Testis (tissue), 5 donors: ENCODE results near the gene OR5P2. TPM values are rescaled to one million over a fixed set of nuclear protein-coding genes. Genes with fewer than 3 reads are reported as not detected.

Experiments
- DNase-seq: peaks from one replicate; pipeline ENCODE4 v3.0.0-alpha.2; 2019
- H3K27ac ChIP-seq, 2 donors: fragments of 200-600 bp; sonication (generic); one replicate each; pipeline ENCODE4 v1.5.1; 2019
- H3K27me3 ChIP-seq: fragments of 200-600 bp; sonication (generic); one replicate; pipeline ENCODE4 v1.5.1; 2019
- H3K36me3 ChIP-seq: fragments of 200-600 bp; sonication (generic); one replicate; pipeline ENCODE4 v1.5.1; 2017; ENCODE audit warnings: low read depth; ENCODE audit errors: missing control alignments
- H3K4me1 ChIP-seq: fragments of 200-600 bp; sonication (generic); one replicate; pipeline ENCODE4 v1.5.1; 2019
- H3K4me3 ChIP-seq, 2 donors: fragments of 200-600 bp; sonication (generic); one replicate each; pipeline ENCODE4 v1.5.1; 2017 to 2019
- H3K9me3 ChIP-seq: fragments of 200-600 bp; sonication (generic); one replicate; pipeline ENCODE4 v1.5.1; 2017
- POLR2A ChIP-seq: fragments of 450-650 bp; IDR thresholded peaks from one replicate; pipeline ENCODE4 v1.6.1; 2017; ENCODE audit warnings: antibody characterized with exemption, mild to moderate bottlenecking, moderate library complexity
- WGBS, 2 donors: methylation state at CpG; one replicate each; pipeline ENCODE4 v1.1.5; 2018; 5-methylcytosine and 5-hydroxymethylcytosine counted together
- intact Hi-C: fragments of 100-400 bp; cut with DNase I; formaldehyde crosslinking; loops from one replicate; pipeline ENCODE4 v1.15.1; 2023; ENCODE audit warnings: low total_unique reads
- long read RNA-seq, 2 donors: transcript quantifications; one replicate each; lab custom pipeline, GENCODE V29; 2026
- polyA plus RNA-seq: library from polyadenylated mRNA; stranded (reverse); fragments of 350-450 nt; fragmentation: Illumina TruSeq; extraction: RNeasy Lipid Tissue Mini Kit (QIAGEN cat#74804); gene quantifications from one replicate; pipeline ENCODE4 v1.2.3, GENCODE V29; 2014; ENCODE audit warnings: low read depth, low replicate concordance; ENCODE audit not compliant: insufficient read depth
- total RNA-seq, 2 donors: library from RNA; depleted of rRNA; stranded (reverse); fragments of >200 nt; gene quantifications; one replicate each; pipeline ENCODE4 v1.2.3, GENCODE V29; 2016
- TF ChIP-seq, protein P1 (sequence below), 3 experiments: fragments of 450-650 bp in 2 of 3; fragments of 200-600 bp in 1 of 3; sonication (generic) in 1 of 3; IDR thresholded peaks; one replicate each; pipeline ENCODE4 v1.5.1; 2016 to 2019; ENCODE audit warnings: antibody characterized with exemption in 3 of 3, mild to moderate bottlenecking in 2 of 3, moderate library complexity in 1 of 3

The OR5P2 gene, protein sequence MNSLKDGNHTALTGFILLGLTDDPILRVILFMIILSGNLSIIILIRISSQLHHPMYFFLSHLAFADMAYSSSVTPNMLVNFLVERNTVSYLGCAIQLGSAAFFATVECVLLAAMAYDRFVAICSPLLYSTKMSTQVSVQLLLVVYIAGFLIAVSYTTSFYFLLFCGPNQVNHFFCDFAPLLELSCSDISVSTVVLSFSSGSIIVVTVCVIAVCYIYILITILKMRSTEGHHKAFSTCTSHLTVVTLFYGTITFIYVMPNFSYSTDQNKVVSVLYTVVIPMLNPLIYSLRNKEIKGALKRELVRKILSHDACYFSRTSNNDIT
- total RNA-seq (under 1 TPM in 1 of 2 donors, not detected in 1; 0.62 TPM), polyA plus RNA-seq (not detected)
- long read RNA-seq, donor 1: 0 reads
- long read RNA-seq, donor 2: 0 reads

DNA sequence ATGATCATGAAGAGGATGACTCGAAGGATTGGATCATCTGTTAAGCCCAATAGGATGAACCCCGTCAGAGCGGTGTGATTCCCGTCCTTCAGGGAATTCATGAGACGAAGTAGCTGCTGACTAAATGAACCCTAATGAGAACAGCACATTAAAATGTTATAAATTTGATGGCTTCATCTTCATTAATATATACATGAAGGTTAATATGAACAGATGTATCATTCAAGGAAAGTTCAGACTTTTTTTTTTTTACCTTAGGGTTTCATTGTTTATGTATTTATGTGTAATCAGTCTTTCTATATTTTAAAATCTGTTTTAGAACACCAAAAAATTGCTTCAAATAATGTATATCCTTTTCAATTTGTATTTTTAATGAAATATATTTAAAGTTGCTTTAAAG lies at the start of gene OR5P2:
Gene OR5P2 (minus strand): TSS at position 101 of the 400 bp plus-strand sequence. CDS start 0 bp downstream, at position 101.
- Histone ChIP-seq H3K9me3 (no peaks in the 10 kb centered on the region), H3K4me3 (no peak within 1 kb of the TSS), H3K4me1 (no peaks in the 10 kb centered on the region), H3K27me3 (no peaks in the 10 kb centered on the region), H3K27ac (no peak within 1 kb of the TSS), H3K36me3 (no peaks in the 10 kb centered on the region)
- TF ChIP-seq, protein P1, sequence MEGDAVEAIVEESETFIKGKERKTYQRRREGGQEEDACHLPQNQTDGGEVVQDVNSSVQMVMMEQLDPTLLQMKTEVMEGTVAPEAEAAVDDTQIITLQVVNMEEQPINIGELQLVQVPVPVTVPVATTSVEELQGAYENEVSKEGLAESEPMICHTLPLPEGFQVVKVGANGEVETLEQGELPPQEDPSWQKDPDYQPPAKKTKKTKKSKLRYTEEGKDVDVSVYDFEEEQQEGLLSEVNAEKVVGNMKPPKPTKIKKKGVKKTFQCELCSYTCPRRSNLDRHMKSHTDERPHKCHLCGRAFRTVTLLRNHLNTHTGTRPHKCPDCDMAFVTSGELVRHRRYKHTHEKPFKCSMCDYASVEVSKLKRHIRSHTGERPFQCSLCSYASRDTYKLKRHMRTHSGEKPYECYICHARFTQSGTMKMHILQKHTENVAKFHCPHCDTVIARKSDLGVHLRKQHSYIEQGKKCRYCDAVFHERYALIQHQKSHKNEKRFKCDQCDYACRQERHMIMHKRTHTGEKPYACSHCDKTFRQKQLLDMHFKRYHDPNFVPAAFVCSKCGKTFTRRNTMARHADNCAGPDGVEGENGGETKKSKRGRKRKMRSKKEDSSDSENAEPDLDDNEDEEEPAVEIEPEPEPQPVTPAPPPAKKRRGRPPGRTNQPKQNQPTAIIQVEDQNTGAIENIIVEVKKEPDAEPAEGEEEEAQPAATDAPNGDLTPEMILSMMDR (IDR thresholded peaks at IDR 0.05): no peak
- no peak for TF ChIP-seq POLR2A
- 78 to 79% methylated on average over 5 of the region's 5 CpGs for WGBS, 2 donors
- DNase-seq: no peak
- intact Hi-C loops: no loop called here

DNA sequence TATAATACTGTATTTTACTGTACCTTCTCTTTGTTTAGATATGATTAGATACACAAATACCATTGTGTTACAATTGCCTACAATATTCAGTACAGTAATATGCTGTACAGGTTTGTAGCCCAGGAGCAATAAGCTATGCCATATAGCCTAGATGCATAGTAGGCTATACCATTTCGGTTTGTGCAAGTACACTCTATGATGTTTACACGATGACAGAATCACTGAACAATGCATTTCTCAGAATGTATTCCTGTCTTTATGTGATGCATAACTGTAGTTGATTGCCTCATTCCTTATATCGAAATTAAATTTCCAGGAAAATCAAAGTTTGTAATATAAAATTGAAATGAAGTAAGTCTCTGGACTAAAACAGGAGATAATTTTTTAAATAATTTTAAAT lies 49.3 kb upstream of the OR5P2 start:
- no peak overlapping the region for H3K4me3 ChIP-seq
- no peak overlapping the region for H3K27ac ChIP-seq
- H3K4me1 ChIP-seq: no peaks in the 10 kb centered on the region
- TF ChIP-seq, protein P1 (IDR thresholded peaks at IDR 0.05): no peak
- TF ChIP-seq POLR2A: no peak
- H3K27me3 ChIP-seq: no peaks in the 10 kb centered on the region
- no peaks in the 10 kb centered on the region for H3K9me3 ChIP-seq
- WGBS, 2 donors: 90 to 93% methylated on average over 3 of the region's 3 CpGs
- no peaks in the 10 kb centered on the region for H3K36me3 ChIP-seq
- intact Hi-C loops: no loop called here
- DNase-seq: no peak

DNA sequence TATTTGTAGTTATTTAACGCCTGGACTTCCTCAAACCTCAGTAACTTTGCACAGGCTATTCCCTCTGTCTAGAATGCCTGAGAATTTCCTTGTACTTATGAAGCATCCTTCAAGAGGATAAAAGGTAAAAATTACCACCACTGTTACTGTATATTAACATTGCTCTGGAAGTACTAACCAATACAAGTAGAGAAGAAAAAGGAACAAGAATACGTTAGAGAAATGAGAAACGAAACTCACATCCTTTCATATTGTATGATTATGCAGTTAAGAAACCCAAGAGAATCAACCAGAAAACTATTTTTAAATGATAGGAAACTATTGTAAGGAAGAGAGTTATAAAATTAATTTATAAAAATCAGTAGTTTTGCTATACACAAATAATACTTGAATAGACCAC lies 48.2 kb upstream of the OR5P2 start:
- no peak for DNase-seq
- Histone ChIP-seq H3K27ac (no peak overlapping the region), H3K4me1 (no peaks in the 10 kb centered on the region), H3K27me3 (no peaks in the 10 kb centered on the region), H3K9me3 (no peaks in the 10 kb centered on the region), H3K4me3 (no peak overlapping the region), H3K36me3 (no peaks in the 10 kb centered on the region)
- no peak for TF ChIP-seq POLR2A
- TF ChIP-seq, protein P1 (IDR thresholded peaks at IDR 0.05): no peak
- intact Hi-C loops: no loop called here
- WGBS, 2 donors: 54 to 58% methylated on average over 3 of the region's 3 CpGs

GRCh38 chr11:7844521-7844920 lies 47.8 kb upstream of the OR5P2 start:
- no peak for DNase-seq
- no peaks in the 10 kb centered on the region for H3K4me1 ChIP-seq
- H3K27me3 ChIP-seq: no peaks in the 10 kb centered on the region
- TF ChIP-seq POLR2A: no peak
- TF ChIP-seq, protein P1 (IDR thresholded peaks at IDR 0.05): no peak
- no peak overlapping the region for H3K27ac ChIP-seq
- no peaks in the 10 kb centered on the region for H3K36me3 ChIP-seq
- 29 to 53% methylated on average over 1 of the region's 1 CpG for WGBS, 2 donors
- H3K9me3 ChIP-seq: no peaks in the 10 kb centered on the region
- intact Hi-C loops: no loop called here
- H3K4me3 ChIP-seq: no peak overlapping the region

DNA sequence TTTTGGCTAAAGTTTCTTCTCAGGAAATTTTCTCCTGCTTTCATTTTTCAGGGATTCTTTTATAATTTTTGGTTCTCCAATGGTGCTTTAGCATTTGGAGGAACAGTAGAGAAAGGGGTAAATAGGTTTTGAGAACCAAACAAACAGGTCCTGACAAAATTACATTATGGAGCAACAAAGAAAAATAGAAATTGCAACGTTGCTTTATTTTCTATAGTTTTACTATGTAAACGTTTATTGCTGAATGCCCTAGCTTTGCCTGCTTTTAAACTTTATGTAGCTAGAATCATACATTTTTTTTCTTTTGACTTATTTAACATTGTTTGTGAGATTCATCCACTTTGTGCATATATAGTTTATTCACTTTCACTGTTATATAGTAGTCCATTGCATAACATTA lies 43.8 kb upstream of the OR5P2 start:
- Histone ChIP-seq H3K9me3 (no peaks in the 10 kb centered on the region), H3K4me3 (no peak overlapping the region), H3K27ac (no peak overlapping the region), H3K27me3 (no peaks in the 10 kb centered on the region), H3K4me1 (no peaks in the 10 kb centered on the region), H3K36me3 (no peaks in the 10 kb centered on the region)
- no peak for TF ChIP-seq POLR2A
- TF ChIP-seq, protein P1 (IDR thresholded peaks at IDR 0.05): no peak
- DNase-seq: no peak
- 78 to 85% methylated on average over 2 of the region's 2 CpGs for WGBS, 2 donors
- intact Hi-C loops: no loop called here
